AG09319 (cell line): ENCODE results near the gene TM9SF3.

Experiments used
- DNase-seq: peaks from one replicate; pipeline ENCODE4 v3.0.0-alpha.2; 2010; ENCODE audit warnings: low read depth; ENCODE audit errors: extremely low read depth
- CTCF ChIP-seq: IDR thresholded peaks from 2 replicates; pipeline ENCODE4 v1.5.1; 2011; ENCODE audit warnings: low read depth, mild to moderate bottlenecking, inconsistent platforms, low read length, moderate library complexity

TM9SF3 gene

DNA sequence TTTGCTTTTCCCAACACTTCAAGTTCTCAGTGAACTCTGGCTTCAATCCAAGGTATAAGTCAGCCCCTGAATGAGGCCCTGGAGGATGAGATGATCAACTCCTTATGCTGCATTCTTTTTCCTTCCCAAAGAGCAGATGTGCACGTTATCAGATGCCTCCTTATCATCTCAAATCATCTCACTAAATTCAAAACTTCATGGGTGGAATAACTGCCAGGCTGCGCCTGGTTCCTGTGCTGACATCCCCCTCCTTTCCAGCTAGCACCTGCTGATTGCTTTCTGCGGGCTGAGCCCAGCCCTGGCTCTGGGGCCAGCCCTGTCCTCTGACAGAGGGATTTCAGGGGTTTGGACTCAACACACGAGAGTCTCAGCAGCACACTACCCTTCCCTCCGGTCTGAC, 118.0 kb downstream of the TM9SF3 start:
- no peak for TF ChIP-seq CTCF
- DNase-seq = no peak
